Activated CD4-positive, alpha-beta memory T cell treated with anti-CD3 and anti-CD28 coated beads for 36 hours (primary cell): Measurements from ENCODE around the gene CDCA4. TPM values are rescaled to one million over a fixed set of nuclear protein-coding genes. Genes with fewer than 3 reads are reported as not detected.
A peak's percentile ranks its signal among the peaks of the same experiment; 100 is the strongest.

Experiments
- CTCF ChIA-PET: fragments of 350-600 bp; sonication (Branson Sonifier 250); formaldehyde crosslinking; loops from one replicate; lab custom pipeline; 2021; ENCODE audit warnings: antibody characterized with exemption, inconsistent platforms; lab: Charles Lee
- POLR2A ChIA-PET: fragments of 350-600 bp; sonication (Branson Sonifier 250); formaldehyde crosslinking; loops from one replicate; lab custom pipeline; 2021; ENCODE audit warnings: antibody characterized with exemption; lab: Charles Lee
- DNase-seq: peaks from one replicate; pipeline ENCODE4 v3.0.0-alpha.2; 2020
- H3K27ac Mint-ChIP-seq: one replicate; pipeline ENCODE4 v1.8.0; 2021; ENCODE audit warnings: mixed read lengths
- H3K27me3 Mint-ChIP-seq: one replicate; pipeline ENCODE4 v1.8.0; 2021; ENCODE audit warnings: mixed read lengths
- H3K36me3 Mint-ChIP-seq: one replicate; pipeline ENCODE4 v1.8.0; 2021; ENCODE audit warnings: mixed read lengths
- H3K4me1 Mint-ChIP-seq: one replicate; pipeline ENCODE4 v1.8.0; 2021; ENCODE audit warnings: low read depth, mixed read lengths
- H3K4me3 Mint-ChIP-seq: one replicate; pipeline ENCODE4 v1.8.0; 2021; ENCODE audit warnings: mild to moderate bottlenecking, mixed read lengths
- H3K9me3 Mint-ChIP-seq: one replicate; pipeline ENCODE4 v1.8.0; 2021; ENCODE audit warnings: mixed read lengths
- intact Hi-C: fragments of 100-400 bp; cut with micrococcal nuclease; formaldehyde crosslinking; loops from one replicate; pipeline ENCODE4 v1.15.1; 2023
- total RNA-seq, 2 experiments: library from RNA; stranded (reverse); gene quantifications; one replicate each; pipeline ENCODE4 v1.2.3, GENCODE V29; 2021

Gene CDCA4
- total RNA-seq, result 10 to 100 TPM; 63.4 to 69.1 TPM

DNA sequence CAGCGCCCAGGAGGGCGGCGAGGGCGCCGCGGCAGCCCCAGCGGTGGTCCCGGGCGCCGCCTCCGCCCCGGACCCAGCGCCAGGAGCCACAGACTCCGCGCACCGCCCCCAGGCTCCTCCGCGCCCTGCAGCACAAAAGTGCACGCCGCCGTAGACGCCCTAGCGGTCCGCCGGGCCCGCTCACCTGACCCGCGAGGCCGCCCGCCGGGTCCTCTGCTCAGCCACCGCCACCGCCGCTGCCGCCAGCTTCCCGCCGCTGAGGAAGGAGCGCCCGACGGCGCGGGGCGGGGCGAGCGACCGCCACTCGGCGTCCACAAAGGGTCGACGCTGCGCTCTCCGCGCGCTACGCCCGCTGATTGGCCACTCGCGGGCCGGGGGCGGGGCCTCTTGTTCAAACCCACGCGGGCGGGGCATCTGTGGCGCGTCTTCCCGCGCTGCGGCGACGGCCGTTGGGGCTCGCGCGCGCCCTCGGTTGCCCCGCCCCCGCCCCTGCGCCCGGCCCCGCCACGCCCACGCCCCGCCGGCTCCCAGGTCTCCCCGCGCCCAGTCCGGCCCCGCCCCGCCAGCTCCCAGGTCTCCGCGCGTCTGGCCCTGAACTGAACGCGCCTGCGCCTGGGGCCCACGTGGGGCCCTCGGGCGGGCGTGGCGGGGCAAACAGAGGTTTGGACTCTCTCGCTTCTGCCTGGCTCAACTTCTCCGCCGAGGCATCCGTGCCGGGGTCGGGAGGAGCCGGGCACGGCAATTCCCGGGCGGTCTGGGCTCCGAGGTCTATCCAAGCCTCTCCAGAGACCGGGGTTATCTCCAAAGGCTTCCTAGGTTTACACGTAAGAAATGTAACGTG, at the start of gene CDCA4:
Gene CDCA4, minus strand, starts transcription at position 269 of the 841 bp plus-strand sequence. CDS start 9,154 bp downstream, outside the sequence.
- Mint-ChIP-seq H3K27ac (peak within 1 kb of the TSS; percentile 88), H3K9me3 (no peaks in the 10 kb centered on the region), H3K36me3 (peaks cover 34% of the 10 kb centered on the region), H3K4me3 (peak within 1 kb of the TSS; percentile 93), H3K27me3 (no peaks in the 10 kb centered on the region), H3K4me1 (peaks cover 70% of the 10 kb centered on the region)
- intact Hi-C loops, result loop anchor here (1.0 to 2.0 kb wide), 6 partner anchors 16 to 470 kb away; partner anchors contain the start of genes AHNAK2, BRF1 and TEDC1
- peak; percentile 98 for DNase-seq
- CTCF ChIA-PET, result interaction anchor here (1.0 to 10.2 kb wide), 5 partner anchors 23 to 46 kb away, joined by 3 to 75 read pairs (median 5); no protein-coding TSS in a partner anchor
- POLR2A ChIA-PET, result interaction anchor here (0.7 to 3.9 kb wide), 10 partner anchors 23 to 280 kb away, joined by 3 to 18 read pairs (median 4); partner anchors contain the start of genes BRF1, CLBA1 and GPR132

DNA sequence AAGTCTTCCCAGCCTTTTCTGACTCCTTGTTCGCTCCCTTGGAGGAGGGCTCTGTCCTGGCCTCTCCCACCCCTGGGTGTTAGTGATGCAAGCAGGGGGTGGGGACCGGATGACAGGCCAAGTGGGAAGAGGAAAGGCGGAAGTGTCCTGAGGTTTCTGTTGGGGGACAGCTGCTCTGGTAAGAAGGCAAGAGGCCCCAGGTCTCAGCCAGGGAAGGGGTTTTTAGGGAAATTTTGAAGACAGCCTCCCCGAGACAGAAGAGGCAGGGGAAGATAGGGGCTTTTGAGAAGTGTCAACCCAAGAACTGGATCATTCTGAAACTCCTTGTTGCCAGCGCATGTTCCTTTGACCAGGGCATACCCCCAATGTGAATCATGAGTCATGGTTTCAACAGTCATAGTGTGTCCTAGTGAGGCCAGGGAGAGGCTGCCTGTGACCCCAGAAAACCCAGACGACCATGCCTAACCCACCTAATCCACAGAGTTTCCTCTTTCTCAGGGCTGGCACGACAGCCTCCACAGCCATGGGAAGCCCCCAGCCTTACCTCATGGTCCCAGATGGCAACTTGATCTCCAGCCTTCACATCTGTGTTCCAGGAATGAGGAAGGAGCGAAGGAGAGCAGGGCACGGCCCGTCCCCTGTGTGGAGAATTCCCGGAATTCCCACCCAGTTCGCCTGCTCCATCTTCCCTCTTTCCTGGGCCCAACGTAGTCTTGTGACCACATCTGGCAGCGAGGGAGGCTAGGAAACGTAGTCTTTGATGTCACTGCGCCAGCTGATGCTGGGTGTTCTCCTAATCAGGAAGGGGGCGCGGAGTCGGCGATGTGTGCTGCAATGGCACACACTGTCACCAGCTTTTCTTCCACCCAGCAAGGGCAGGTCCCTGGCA, 49.2 kb upstream of the CDCA4 start:
- POLR2A ChIA-PET, result interaction anchor here (1.0 to 3.1 kb wide), 4 partner anchors 10 to 49 kb away, joined by 3 to 13 read pairs (median 8); partner anchors contain the start of gene CDCA4
- H3K27me3 Mint-ChIP-seq, result peaks cover 3% of the 10 kb centered on the region
- peak overlapping the region; percentile 43 for H3K4me3 Mint-ChIP-seq
- H3K4me1 Mint-ChIP-seq, result peaks cover 59% of the 10 kb centered on the region
- intact Hi-C loops, result loop anchor here (1.0 to 2.0 kb wide), 4 partner anchors 11 to 223 kb away; no protein-coding TSS in a partner anchor
- CTCF ChIA-PET, result interaction anchor here (1.0 to 7.9 kb wide), 4 partner anchors 10 to 20 kb away, joined by 3 to 60 read pairs (median 25); no protein-coding TSS in a partner anchor
- no peaks in the 10 kb centered on the region for H3K9me3 Mint-ChIP-seq
- H3K36me3 Mint-ChIP-seq, result no peaks in the 10 kb centered on the region
- H3K27ac Mint-ChIP-seq, result peak overlapping the region; percentile 89
- peak; percentile 82 for DNase-seq

DNA sequence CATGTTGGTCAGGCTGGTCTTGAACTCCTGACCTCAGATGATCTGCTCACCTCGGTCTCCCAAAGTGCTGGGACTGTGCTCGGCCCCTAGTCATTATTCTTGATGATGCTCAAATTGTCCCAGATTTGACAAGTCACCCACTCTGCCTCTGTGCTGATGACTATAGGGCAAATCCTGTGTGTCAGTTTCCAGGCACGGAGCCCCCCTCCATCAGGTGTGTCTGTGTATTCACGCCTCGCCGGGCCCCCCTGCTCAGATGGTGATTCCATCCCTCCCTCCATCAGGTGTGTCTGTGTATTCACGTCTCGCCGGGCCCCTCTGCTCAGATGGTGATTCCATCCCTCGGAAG, 48.6 kb upstream of the CDCA4 start:
- intact Hi-C loops, result no loop called here
- CTCF ChIA-PET, result no interaction called here
- Mint-ChIP-seq H3K4me3 (peak overlapping the region; percentile 43), H3K36me3 (peaks cover 4% of the 10 kb centered on the region), H3K4me1 (peaks cover 60% of the 10 kb centered on the region), H3K27me3 (peaks cover 3% of the 10 kb centered on the region), H3K9me3 (no peaks in the 10 kb centered on the region), H3K27ac (peak overlapping the region; percentile 89)
- POLR2A ChIA-PET, result no interaction called here
- peak; percentile 29 for DNase-seq

DNA sequence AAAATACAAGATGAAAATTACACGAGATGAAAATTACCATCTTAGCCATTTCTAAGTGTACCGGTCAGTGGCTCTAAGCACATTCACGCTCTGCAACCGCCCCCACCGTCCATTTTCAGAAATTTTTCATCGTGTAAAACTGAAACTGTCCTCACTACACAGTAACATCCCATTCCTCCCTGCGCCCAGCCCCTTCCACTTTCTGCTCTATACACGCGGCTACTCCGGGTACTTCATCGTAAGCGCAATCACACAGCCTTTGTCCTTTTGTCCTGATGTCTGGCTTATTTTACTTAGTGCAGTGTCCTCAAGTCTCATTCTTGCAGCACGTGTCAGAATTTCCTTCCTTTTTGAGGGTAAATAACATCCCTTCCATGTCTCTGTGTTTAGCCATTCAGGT, 47.9 kb upstream of the CDCA4 start:
- POLR2A ChIA-PET, result no interaction called here
- intact Hi-C loops, result no loop called here
- peak overlapping the region; percentile 20 for H3K27ac Mint-ChIP-seq
- DNase-seq, result no peak
- peaks cover 7% of the 10 kb centered on the region for H3K36me3 Mint-ChIP-seq
- H3K4me1 Mint-ChIP-seq, result peaks cover 65% of the 10 kb centered on the region
- H3K27me3 Mint-ChIP-seq, result peaks cover 3% of the 10 kb centered on the region
- no peaks in the 10 kb centered on the region for H3K9me3 Mint-ChIP-seq
- CTCF ChIA-PET, result no interaction called here
- no peak overlapping the region for H3K4me3 Mint-ChIP-seq

DNA sequence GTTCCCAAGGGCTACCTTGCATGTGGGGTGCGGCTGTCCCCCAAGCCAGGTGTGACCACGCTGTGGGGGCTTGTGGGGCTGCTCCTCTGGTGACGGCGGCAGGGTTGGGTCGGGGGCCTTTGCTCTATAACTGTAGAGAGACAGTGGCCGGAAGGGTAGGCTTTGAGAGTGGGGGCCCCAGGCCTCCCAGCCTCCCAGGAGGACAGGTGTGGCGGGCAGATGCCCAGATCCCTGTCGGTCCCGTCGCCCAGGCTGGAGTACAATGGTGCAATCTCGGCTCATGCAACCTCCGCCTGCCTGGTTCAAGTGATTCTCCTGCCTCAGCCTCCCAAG, 47.1 kb upstream of the CDCA4 start:
- H3K27me3 Mint-ChIP-seq, result peaks cover 3% of the 10 kb centered on the region
- POLR2A ChIA-PET, result interaction anchor here (1.9 kb wide), 1 partner anchor 20 kb away, joined by 4 read pairs; no protein-coding TSS in a partner anchor
- DNase-seq, result no peak
- CTCF ChIA-PET, result interaction anchor here (1.3 to 12.1 kb wide), 3 partner anchors 10 to 47 kb away, joined by 3 to 179 read pairs (median 3); partner anchors contain the start of gene CDCA4
- H3K4me3 Mint-ChIP-seq, result no peak overlapping the region
- peaks cover 8% of the 10 kb centered on the region for H3K36me3 Mint-ChIP-seq
- peaks cover 68% of the 10 kb centered on the region for H3K4me1 Mint-ChIP-seq
- H3K27ac Mint-ChIP-seq, result no peak overlapping the region
- H3K9me3 Mint-ChIP-seq, result no peaks in the 10 kb centered on the region
- intact Hi-C loops, result no loop called here

DNA sequence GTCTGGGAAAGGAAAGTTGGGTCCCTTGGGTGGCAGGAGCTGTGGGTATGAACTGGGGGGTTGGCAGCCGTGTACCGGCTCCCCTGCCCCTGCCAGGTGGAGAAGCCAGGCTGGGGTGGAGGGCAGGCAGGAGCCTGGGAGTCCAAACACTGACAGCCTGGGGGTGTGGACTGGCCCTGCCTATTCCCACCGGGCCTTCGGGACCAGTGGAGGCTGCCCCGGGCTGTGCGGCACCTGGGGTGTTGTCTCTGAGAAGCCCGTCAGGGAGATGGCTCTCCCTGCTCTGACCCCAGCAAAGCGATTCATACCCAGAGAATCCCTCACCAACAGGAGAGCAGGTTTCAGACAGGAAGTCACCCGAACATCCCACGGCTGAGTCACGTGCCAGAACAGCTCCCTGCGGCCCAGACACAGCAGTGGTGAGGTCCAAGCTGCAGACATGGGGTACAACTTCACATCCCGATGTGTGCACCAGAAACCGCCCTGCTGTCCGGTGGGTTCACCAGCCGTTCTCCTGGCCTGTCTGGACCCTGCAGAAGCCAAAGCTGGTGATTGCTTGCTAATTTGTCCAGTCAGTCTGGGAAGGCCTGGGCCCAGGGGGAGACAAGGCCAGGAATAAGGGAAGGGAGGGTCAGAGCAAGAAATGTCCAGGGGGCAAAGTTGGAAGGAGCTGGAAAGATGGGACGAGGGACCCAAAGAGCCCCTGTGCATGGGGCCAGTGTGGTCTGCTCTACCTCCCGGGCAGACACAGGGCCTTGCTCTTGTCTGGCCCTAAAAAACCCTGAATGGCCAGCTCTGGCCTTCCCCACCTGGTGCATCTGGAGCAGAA, 46.5 kb upstream of the CDCA4 start:
- POLR2A ChIA-PET, result interaction anchor here (1.9 to 2.2 kb wide), 2 partner anchors 20 to 42 kb away, joined by 4 to 7 read pairs; no protein-coding TSS in a partner anchor
- peak overlapping the region; percentile 86 for H3K27ac Mint-ChIP-seq

DNA sequence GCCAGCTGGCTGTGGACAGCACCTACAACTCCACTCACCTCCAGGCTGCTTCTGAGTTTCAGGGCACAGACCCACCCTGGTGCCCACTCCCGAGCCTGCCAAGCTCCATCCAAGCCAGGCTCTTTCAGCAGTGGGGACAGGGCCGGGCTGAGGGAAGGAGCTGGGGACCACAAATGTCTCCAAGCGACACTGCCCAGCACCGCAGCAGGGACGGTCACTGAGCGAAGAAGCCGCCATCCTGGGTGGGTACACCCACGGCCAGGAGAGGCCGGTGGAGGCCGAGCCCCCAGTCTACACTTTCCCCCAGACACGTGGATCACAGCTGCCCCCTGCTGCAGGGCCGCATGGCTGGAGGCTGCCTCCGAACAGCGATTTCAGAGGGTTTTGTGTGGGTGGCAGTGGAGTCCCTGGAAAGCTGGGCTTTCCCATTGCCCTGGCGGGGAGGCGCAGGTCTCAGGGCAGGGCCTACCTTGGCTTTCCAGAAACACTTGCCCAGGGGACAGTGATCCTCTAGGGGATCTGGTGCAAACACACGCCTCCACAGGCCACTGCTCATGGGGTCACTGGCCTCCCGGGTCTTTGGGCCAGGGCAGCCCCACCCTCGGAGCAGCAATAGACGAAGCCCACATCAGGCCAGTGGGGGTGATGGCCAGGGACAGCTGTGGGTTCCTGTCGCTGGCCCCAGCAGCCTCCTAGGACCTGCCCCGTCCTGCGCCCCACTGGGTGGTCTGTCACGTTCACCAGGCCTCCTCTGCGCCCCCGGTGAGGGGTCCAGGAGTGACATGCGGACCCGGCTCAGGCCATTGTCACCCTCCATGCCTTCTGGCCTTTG, 45.6 kb upstream of the CDCA4 start:
- ChIA-PET POLR2A (interaction anchor here (1.9 to 2.2 kb wide), 3 partner anchors 21 to 46 kb away, joined by 4 to 16 read pairs (median 7); partner anchors contain the start of gene CDCA4), CTCF (interaction anchor here (0.8 to 12.1 kb wide), 6 partner anchors 9 to 91 kb away, joined by 3 to 179 read pairs (median 3); partner anchors contain the start of gene CDCA4)
- Mint-ChIP-seq H3K27ac (peak overlapping the region; percentile 86), H3K27me3 (no peaks in the 10 kb centered on the region), H3K9me3 (no peaks in the 10 kb centered on the region), H3K4me1 (peaks cover 73% of the 10 kb centered on the region), H3K36me3 (peaks cover 16% of the 10 kb centered on the region), H3K4me3 (peak overlapping the region; percentile 94)
- peak; percentile 56 for DNase-seq
- intact Hi-C loops, result no loop called here

More for the DNA sequence above, 46.5 kb upstream of the CDCA4 start:
- H3K4me1 Mint-ChIP-seq, result peaks cover 71% of the 10 kb centered on the region
- CTCF ChIA-PET, result interaction anchor here (1.3 to 12.1 kb wide), 3 partner anchors 10 to 46 kb away, joined by 3 to 179 read pairs (median 3); partner anchors contain the start of gene CDCA4
- DNase-seq, result peak; percentile 87
- H3K36me3 Mint-ChIP-seq, result peaks cover 10% of the 10 kb centered on the region
- peaks cover 3% of the 10 kb centered on the region for H3K27me3 Mint-ChIP-seq
- no peaks in the 10 kb centered on the region for H3K9me3 Mint-ChIP-seq
- H3K4me3 Mint-ChIP-seq, result peak overlapping the region; percentile 54
- intact Hi-C loops, result no loop called here

DNA sequence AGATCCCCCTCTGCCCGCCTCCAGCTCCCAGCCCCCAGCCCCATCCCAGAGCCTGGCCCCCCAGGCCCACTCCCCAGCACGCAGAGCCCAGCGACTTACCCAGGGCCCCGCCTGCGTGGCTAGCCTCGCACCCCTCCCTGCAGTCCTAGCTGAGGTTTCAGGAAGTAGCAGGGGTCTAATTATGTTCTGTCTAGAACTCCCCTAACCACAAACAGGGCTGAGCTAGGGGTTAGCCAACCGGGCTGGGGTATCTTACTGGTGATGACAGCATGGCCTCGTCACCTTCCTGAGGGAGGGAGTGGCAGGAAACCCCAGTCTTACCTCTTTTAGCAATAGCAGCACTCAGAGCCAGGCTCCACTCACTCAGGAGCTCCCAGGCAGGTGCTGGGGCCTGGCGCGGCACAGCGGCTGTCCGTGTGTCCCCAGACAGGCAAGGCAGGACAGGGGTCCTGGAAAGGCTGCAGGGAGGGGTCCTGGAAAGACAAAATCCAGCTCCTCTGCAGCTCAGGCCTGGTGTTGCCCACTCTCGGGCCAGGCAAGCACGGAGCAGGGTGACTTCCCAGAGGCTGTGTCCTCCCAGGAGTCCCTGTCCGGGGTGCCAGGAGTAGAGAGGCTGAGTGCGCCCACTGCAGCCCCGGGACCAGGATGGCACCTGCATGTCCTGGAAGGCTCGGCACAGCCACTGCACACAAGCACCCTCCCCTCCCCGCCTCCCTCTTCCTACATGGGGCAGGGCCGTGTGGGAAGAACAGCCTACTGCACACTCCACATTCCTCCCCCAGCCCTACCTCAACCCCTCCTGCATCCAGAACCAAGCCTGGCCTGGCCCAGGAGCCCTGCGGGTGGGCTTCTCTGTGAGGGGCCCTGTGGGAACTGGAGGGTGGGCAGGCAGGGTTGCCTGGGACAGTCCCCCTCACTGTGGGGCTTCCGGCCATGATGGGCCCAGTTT, 44.7 kb upstream of the CDCA4 start, which contains the start of gene GPR132:
Gene GPR132, minus strand, starts transcription at position 151 of the 949 bp plus-strand sequence. CDS start 10,010 bp downstream, outside the sequence.
- peaks cover 70% of the 10 kb centered on the region for H3K4me1 Mint-ChIP-seq
- H3K27me3 Mint-ChIP-seq, result no peaks in the 10 kb centered on the region
- H3K36me3 Mint-ChIP-seq, result peaks cover 18% of the 10 kb centered on the region
- peak within 1 kb of the TSS; percentile 86 for H3K27ac Mint-ChIP-seq
- H3K9me3 Mint-ChIP-seq, result no peaks in the 10 kb centered on the region
- CTCF ChIA-PET, result interaction anchor here (0.6 to 12.1 kb wide), 8 partner anchors 12 to 415 kb away, joined by 3 to 179 read pairs (median 3); no protein-coding TSS in a partner anchor
- intact Hi-C loops, result loop anchor here (1.0 to 2.0 kb wide), 3 partner anchors 39 to 425 kb away; partner anchors contain the start of gene TEDC1
- H3K4me3 Mint-ChIP-seq, result peak within 1 kb of the TSS; percentile 94
- POLR2A ChIA-PET, result interaction anchor here (1.0 to 2.2 kb wide), 8 partner anchors 9 to 236 kb away, joined by 3 to 16 read pairs (median 7); partner anchors contain the start of genes BRF1 and CDCA4
- DNase-seq, result peak; percentile 95

DNA sequence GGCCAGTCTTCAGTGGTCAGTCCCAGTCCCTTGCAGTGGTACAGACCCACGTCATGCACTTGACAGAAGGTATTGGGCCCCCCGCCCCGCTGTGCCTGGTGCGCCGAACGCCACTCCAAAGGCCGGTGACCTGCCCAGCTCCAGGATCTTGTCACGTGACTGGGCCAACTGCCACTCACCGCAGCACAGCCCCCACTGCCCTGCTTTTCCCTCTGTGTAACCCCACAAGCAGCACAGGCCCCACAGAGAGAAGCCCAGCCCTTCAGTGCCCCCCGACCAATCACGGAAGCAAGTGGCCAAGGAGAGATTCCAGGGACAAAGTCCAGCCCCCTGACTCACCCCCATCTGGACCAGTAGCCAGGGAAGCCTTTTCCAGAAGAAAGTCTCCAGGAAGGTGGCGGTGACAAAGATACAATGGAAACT, 43.8 kb upstream of the CDCA4 start:
- peak overlapping the region; percentile 86 for H3K27ac Mint-ChIP-seq
- ChIA-PET POLR2A (interaction anchor here (1.1 to 2.2 kb wide), 6 partner anchors 9 to 228 kb away, joined by 3 to 16 read pairs (median 8); partner anchors contain the start of gene CDCA4), CTCF (interaction anchor here (0.6 to 12.1 kb wide), 6 partner anchors 18 to 416 kb away, joined by 3 to 179 read pairs (median 4); no protein-coding TSS in a partner anchor)
- peaks cover 19% of the 10 kb centered on the region for H3K36me3 Mint-ChIP-seq
- peak overlapping the region; percentile 94 for H3K4me3 Mint-ChIP-seq
- no peaks in the 10 kb centered on the region for H3K27me3 Mint-ChIP-seq
- no peaks in the 10 kb centered on the region for H3K9me3 Mint-ChIP-seq
- intact Hi-C loops, result loop anchor here (1.0 to 2.0 kb wide), 3 partner anchors 38 to 426 kb away; partner anchors contain the start of gene TEDC1
- DNase-seq, result peak; percentile 72
- peaks cover 70% of the 10 kb centered on the region for H3K4me1 Mint-ChIP-seq
